Measurements from ENCODE around the gene CPN1. TPM values are rescaled to one million over a fixed set of nuclear protein-coding genes. Genes with fewer than 3 reads are reported as not detected.

CPN1 gene
- total and polyA plus RNA-seq, 2 experiments from 2014 or later: 2.8 to 4.6 TPM

DNA sequence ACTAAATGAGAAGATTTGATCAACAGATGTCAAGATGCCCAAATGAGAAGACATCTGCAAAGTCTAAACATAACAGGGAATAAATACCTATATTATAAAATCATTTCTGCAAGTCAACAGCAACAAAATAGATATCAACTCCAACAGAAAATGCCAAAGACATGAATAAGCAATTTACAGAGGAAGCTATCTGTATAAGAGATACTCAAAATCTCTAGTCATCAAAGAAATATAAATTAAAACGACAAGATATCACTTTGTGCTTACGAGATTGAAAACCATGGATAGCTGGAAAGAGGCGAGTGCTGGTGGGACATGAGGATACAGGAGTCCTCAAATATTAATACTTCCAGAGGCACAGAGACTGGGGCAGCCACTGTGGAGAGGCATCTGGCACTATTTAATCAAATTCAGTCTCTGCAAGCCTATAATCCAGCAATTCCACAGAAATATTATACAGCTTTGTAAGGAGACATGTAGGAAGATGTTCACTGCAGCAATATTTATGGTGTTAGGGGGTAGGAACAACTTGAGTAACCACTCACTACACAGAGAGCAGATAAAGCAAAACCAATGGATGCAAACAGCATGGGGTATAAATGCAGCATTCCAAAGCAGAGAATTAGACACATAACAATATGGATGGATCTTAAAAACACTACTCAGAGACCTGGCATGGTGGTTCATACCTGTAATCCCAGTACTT lies 76.7 kb downstream of the CPN1 start:
- no peaks in the 10 kb centered on the region for H3K36me3 ChIP-seq (replicated peaks; ENCODE audit: insufficient read depth, low read depth)
- H3K4me1 ChIP-seq (ENCODE audit: insufficient read depth): peaks cover 24% of the 10 kb centered on the region
- no peak for DNase-seq (ENCODE audit: low spot score)
- no peaks in the 10 kb centered on the region for H3K9me2 ChIP-seq (replicated peaks; ENCODE audit: insufficient read depth)
- peaks cover 92% of the 10 kb centered on the region for H3K79me2 ChIP-seq
- no peaks in the 10 kb centered on the region for H3K9me3 ChIP-seq (ENCODE audit: low read depth)
- 89% methylated on average over 3 of the region's 3 CpGs for WGBS (ENCODE audit: low lambda C conversion rate, missing lambda C conversion rate)
- TF ChIP-seq EZH2 (IDR thresholded peaks at IDR 0.05; ENCODE audit: borderline replicate concordance) (no peak), EZH2phosphoT487 (IDR thresholded peaks at IDR 0.05; ENCODE audit: low read depth, severe bottlenecking, unreplicated experiment) (no peak)
- peaks cover 12% of the 10 kb centered on the region for H4K20me1 ChIP-seq (ENCODE audit: insufficient read depth, poor library complexity, severe bottlenecking)
- H3K27ac ChIP-seq: peak overlapping the region; percentile 81
- no peak overlapping the region for H3K4me2 ChIP-seq
- no peaks in the 10 kb centered on the region for H3K27me3 ChIP-seq
- H2AFZ ChIP-seq: no peak overlapping the region
- H3K4me3 ChIP-seq: no peak overlapping the region

GRCh38 chr10:100000109-100000644 lies 81.5 kb downstream of the CPN1 start:
- Histone ChIP-seq H4K20me1 (ENCODE audit: insufficient read depth, poor library complexity, severe bottlenecking) (peaks cover 3% of the 10 kb centered on the region), H2AFZ (no peak overlapping the region), H3K9me3 (ENCODE audit: low read depth) (no peaks in the 10 kb centered on the region), H3K9me2 (replicated peaks; ENCODE audit: insufficient read depth) (no peaks in the 10 kb centered on the region), H3K27me3 (no peaks in the 10 kb centered on the region), H3K79me2 (peaks cover 94% of the 10 kb centered on the region), H3K4me2 (peak overlapping the region; percentile 43), H3K4me3 (no peak overlapping the region), H3K36me3 (replicated peaks; ENCODE audit: insufficient read depth, low read depth) (no peaks in the 10 kb centered on the region), H3K4me1 (ENCODE audit: insufficient read depth) (peaks cover 37% of the 10 kb centered on the region), H3K27ac (no peak overlapping the region)
- WGBS (ENCODE audit: low lambda C conversion rate, missing lambda C conversion rate): 74% methylated on average over 6 of the region's 6 CpGs
- TF ChIP-seq EZH2phosphoT487 (IDR thresholded peaks at IDR 0.05; ENCODE audit: low read depth, severe bottlenecking, unreplicated experiment): no peak
- no peak for TF ChIP-seq EZH2 (IDR thresholded peaks at IDR 0.05; ENCODE audit: borderline replicate concordance)
- no peak for TF ChIP-seq CTCF (IDR thresholded peaks at IDR 0.05; ENCODE audit: poor library complexity)
- no peak for DNase-seq (ENCODE audit: low spot score)

DNA sequence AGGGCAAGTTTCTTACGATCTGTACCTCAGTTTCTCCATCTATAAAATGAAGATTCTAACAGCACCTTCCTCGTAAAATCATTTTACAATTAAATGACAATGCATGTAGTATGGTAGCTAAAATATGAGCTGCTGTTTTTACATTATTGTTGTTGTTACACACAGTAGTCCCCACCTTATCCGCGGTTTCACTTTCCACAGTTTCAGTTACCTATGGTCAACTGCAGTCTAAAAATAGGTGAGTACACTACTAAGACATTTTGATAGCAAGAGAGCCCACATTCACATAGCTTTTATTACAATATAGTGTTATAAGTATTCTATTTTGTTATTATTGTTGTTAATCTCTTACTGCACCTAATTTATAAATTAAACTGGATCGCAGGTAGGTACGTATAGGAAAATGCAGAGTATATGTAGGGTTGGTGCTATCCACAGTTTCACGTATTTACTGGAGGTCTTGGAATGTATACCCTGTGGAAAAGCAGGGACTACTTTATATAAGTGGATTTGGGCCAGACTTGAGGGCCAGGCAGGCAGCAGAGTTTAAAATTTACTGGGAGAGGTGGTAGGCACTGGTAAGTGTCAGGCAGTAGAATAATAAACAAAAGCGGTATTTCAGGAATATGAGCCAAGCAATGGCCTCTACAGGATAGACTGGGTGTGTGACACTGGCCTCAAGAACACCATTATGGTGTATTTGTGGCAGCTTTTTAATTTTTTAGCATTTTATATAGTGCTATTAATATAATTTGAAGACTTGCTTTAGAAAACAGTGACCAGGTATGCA lies 82.2 kb downstream of the CPN1 start:
- H4K20me1 ChIP-seq (ENCODE audit: insufficient read depth, poor library complexity, severe bottlenecking): peaks cover 1% of the 10 kb centered on the region

More for the DNA sequence above, 82.2 kb downstream of the CPN1 start:
- Histone ChIP-seq H3K27me3 (no peaks in the 10 kb centered on the region), H3K4me1 (ENCODE audit: insufficient read depth) (peaks cover 37% of the 10 kb centered on the region), H3K4me3 (no peak overlapping the region), H3K36me3 (replicated peaks; ENCODE audit: insufficient read depth, low read depth) (no peaks in the 10 kb centered on the region), H3K9me2 (replicated peaks; ENCODE audit: insufficient read depth) (no peaks in the 10 kb centered on the region), H3K4me2 (peak overlapping the region; percentile 43), H3K9me3 (ENCODE audit: low read depth) (no peaks in the 10 kb centered on the region), H3K27ac (no peak overlapping the region), H3K79me2 (peaks cover 94% of the 10 kb centered on the region), H2AFZ (no peak overlapping the region)
- 76% methylated on average over 8 of the region's 8 CpGs for WGBS (ENCODE audit: low lambda C conversion rate, missing lambda C conversion rate)
- TF ChIP-seq EZH2phosphoT487 (IDR thresholded peaks at IDR 0.05; ENCODE audit: low read depth, severe bottlenecking, unreplicated experiment) (no peak), CTCF (IDR thresholded peaks at IDR 0.05; ENCODE audit: poor library complexity) (no peak), EZH2 (IDR thresholded peaks at IDR 0.05; ENCODE audit: borderline replicate concordance) (no peak)
- no peak for DNase-seq (ENCODE audit: low spot score)
